ENCODE results near the gene SUPT5H.

DNA sequence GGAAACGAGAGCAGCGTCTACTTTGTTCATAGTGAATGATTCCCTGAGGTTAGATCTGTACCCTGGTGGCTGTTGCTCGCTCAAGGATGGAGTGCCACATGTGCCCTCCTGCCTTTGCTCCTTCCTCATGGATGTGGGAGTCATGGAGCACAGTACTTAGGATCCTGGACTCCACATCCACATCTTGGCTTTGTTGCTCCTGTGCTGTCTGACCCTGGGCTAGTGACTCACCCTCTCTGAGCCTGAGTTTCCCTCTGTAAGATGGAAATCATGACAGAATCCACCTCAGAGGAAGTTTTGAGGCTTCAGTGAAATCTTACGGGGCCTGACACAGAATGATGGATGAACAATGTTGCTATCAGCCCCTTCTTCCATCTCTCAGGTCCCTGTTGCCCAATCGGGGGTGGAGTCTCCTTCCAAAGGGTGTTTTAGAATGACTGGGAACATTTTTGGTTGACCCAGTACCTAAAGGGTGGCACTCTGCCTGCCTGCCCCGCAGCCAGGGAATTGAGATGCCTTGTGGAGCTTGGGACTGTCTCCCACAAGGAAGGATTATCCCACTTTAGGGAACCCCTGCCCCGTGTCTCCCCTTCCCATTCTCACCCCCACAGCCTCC lies 25.4 kb downstream of the SUPT5H start:
- TF ChIP-seq, protein P1, sequence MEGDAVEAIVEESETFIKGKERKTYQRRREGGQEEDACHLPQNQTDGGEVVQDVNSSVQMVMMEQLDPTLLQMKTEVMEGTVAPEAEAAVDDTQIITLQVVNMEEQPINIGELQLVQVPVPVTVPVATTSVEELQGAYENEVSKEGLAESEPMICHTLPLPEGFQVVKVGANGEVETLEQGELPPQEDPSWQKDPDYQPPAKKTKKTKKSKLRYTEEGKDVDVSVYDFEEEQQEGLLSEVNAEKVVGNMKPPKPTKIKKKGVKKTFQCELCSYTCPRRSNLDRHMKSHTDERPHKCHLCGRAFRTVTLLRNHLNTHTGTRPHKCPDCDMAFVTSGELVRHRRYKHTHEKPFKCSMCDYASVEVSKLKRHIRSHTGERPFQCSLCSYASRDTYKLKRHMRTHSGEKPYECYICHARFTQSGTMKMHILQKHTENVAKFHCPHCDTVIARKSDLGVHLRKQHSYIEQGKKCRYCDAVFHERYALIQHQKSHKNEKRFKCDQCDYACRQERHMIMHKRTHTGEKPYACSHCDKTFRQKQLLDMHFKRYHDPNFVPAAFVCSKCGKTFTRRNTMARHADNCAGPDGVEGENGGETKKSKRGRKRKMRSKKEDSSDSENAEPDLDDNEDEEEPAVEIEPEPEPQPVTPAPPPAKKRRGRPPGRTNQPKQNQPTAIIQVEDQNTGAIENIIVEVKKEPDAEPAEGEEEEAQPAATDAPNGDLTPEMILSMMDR (conservative IDR thresholded peaks at IDR 0.05; ENCODE audit: low read depth, low read length) = no peak
- TF ChIP-seq EZH2phosphoT487 (IDR thresholded peaks at IDR 0.05; ENCODE audit: borderline replicate concordance, low read length) = no peak
